NCI-H2227 (cell line): ENCODE measurements around the gene SKA1.
"Not testable (repeated sequence)": the region's sequence is repeated elsewhere in the genome, so short reads cannot be mapped to it uniquely, and the experiment has no call there.

ENCODE experiments used
- DNase-seq: peaks from one replicate; lab custom pipeline; 2025; ENCODE audit not compliant: unreplicated experiment; lab: John Stamatoyannopoulos, UW

SKA1 gene

GRCh38 chr18:50393802-50394201 lies 19.0 kb downstream of the SKA1 start:
- no peak for DNase-seq

- DNase-seq: no peak
Measured at GRCh38 chr18:50395093-50395492, 20.2 kb downstream of the SKA1 start.

- DNase-seq: no peak
Measured at GRCh38 chr18:50396005-50396660, 21.3 kb downstream of the SKA1 start.

GRCh38 chr18:50397023-50397422 lies 22.2 kb downstream of the SKA1 start:
- no peak for DNase-seq

GRCh38 chr18:50398099-50398498 lies 23.3 kb downstream of the SKA1 start:
- no peak for DNase-seq

DNA sequence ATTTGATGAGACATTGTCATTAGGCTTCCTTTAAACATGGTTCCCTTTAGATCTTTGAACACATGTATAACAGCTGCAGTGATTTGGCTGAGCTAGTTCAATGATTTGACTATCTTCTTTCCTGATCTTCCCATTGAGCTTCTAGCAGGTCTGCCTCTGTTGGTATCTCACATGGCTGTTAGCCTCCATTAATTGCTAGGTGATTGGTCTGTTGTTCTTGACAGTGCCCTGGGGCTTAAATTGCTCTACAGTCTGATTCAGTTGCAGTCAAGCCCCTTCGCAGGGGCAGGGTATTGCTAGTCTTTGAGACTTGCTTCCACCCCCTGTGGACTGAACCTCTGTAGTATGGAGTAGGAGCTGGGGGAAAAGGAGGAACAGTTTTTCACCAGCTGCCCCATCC lies 24.1 kb downstream of the SKA1 start:
- no peak for DNase-seq

DNA sequence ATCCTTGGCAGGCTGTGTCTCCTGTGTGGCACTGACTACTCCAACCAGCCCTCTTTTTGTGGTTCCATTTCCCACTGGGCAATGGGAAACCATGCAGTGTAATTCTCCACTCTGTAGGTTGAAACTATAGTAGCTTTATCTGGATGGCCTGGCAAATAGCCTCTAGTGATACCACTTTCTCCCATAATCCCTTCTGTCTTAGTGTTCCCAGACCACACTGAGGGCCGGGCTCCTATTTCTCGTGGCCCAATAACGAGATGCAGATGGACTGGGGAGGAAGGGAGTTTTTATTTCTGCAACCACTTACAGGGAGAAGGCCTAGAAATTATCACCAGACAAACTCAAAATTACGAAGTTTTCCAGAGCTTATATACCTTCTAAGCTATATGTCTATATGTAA lies 24.7 kb downstream of the SKA1 start:
- no peak for DNase-seq

GRCh38 chr18:50400438-50400837 lies 25.6 kb downstream of the SKA1 start:
- DNase-seq: not testable (repeated sequence)

GRCh38 chr18:50401295-50401694 lies 26.4 kb downstream of the SKA1 start:
- DNase-seq: no peak

GRCh38 chr18:50401888-50402287 lies 27.0 kb downstream of the SKA1 start:
- no peak for DNase-seq

DNA sequence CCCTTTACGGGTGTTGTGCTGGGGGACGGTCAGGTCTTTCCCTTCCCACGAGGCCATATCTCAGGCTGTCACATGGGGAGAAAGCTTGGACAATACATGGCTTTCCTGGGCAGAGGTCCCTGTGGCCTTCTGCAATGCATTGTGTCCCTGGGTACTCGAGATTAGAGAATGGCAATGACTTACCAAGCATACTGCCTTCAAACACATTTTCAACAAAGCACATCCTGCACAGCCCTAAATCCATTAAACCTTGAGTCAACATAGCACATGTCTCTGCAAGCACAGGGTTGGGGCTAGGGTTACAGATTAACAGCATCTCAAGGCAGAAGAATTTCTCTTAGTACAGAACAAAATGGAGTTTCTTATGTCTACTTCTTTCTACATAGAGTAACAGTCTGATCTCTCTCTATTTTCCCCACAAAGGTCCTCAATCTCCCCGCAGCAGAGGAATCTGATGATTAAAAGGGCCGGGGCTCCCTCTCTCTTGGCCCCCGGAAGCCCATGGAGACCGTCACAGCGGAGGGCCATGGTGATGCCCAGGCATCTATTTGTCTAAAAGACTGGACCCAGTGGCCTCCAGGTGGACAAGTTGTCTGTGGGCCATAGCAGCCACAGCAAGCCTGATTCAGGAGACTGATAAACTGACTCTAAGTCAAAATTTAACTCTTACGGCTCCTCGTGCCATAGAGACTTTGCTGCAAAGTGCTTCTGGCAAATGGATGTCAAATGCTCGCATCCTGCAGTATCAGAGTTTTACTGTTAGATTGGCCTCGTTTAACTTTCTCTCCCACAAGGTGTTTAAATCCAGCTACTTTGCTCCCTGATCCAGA lies 30.1 kb downstream of the SKA1 start:
- not testable (repeated sequence) for DNase-seq

DNA sequence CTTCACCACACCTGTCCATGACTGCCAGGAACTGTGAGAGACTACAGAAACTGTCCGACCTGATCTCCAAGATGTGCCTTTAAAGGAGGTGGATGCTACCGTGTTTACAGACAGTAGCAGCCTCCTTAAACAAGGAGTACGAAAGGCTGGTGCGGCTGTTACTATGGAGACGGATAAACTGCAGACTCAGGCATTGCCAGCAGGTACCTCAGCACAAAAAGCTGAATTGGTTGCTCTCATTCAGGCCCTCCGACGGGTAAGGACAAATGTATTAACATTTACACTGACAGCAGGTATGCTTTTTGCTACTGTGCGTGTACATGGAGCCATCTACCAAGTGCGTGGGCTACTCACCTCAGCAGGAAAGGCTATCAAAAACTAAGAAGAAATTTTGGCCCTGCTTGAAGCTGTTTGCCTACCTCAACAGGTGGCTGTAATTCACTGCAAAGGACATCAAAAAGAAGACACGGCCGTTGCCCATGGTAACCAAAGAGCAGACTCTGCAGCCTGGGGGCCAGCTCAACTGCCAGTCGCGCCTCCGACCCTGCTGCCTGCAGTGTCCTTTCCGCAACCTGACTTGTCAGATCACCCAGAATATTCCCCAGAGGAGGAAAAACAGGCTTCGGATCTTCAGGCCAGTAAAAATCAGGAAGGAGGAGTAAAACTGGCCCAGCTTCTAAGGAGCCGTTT lies 30.9 kb downstream of the SKA1 start:
- DNase-seq: peak; percentile 52

DNA sequence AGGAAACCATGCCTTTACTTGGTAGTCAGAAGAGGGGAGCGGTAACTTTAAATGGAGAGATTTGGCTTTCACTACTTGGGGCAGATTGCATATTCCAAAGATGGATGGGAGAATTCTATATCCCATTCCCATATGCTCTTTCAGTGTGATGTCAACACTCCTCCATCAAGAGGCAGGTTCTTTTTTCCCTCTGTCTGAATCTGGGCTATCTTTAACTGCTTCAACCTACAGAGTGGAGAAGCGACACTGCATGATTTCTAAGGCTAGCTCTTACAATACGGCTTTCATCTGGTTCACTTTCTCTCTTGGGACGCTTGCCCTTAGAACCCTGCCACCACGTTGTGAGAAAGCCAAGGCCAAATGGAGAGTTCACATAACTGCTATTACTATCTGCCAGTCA lies 34.4 kb downstream of the SKA1 start:
- no peak for DNase-seq

DNA sequence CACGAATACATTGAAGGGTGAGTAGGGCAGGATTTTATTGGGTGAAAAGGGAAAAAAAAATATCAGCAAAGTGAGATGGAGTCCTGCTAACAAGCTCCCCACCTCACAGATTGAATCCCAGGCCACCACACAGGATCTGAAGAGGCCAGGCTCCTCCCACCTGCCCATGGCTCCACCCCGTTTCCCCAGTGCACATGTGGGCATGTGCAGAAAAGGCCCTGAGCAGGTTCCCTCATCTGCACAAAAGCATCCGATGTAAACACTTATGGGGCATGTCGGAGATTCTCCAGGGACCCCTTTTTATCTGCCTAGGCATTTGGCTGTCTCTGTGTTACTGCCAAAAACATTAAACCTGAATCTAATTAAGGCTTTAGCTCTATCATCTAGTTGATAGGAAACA lies 35.2 kb downstream of the SKA1 start:
- DNase-seq: peak; percentile 9

GRCh38 chr18:50410894-50411293 lies 36.0 kb downstream of the SKA1 start:
- DNase-seq: no peak

- not testable (repeated sequence) for DNase-seq
Measured at GRCh38 chr18:50416832-50417231, 42.0 kb downstream of the SKA1 start.

DNA sequence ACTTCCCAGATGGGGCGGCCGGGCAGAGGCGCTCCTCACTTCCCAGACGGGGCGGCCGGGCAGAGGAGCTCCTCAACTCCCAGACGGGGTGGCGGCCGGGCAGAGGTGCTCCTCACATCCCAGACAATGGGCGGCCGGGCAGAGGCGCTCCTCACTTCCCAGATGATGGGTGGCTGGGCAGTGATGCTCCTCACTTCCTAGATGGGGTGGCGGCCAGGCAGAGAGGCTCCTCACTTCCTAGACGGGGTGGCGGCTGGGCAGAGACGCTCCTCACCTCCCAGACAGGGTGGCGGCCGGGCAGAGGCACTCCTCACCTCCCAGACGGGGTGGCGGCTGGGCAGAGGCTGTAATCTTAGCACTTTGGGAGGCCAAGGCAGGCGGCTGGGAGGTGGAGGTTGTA lies 42.9 kb downstream of the SKA1 start:
- not testable (repeated sequence) for DNase-seq

- no peak for DNase-seq
Measured at GRCh38 chr18:50418650-50419049, 43.8 kb downstream of the SKA1 start.

DNA sequence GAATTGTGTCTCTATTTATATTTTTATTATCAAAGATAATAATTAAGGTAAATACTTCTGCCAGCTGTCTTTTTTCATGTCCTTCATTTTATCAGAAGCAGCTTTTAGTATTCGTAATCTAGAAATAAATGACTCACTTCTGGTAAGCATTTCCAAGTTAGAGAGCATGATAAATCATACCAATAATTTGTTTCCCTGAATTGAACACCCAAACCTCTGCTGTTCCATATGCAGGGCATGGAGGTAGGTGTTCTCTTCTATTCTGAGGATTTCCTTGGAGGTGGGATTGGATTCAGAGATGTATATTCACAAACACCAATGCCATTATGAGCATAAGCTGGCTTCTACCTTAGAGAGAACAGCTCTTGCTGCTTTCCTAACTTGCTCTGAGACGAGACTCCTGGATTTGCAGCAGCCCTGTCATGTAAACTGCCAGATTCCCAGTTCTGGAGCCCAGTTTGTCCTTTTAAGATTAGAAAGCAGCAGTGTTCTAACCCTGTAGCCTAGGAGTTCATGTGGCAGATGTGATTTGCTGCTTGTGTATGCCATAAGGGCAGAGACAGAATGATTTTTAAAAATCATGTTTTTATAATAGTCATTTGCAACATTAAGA lies 47.5 kb downstream of the SKA1 start:
- no peak for DNase-seq

- DNase-seq: no peak
Measured at GRCh38 chr18:50424877-50425690, 50.2 kb downstream of the SKA1 start.

- DNase-seq: no peak
Measured at GRCh38 chr18:50427896-50428295, 53.0 kb downstream of the SKA1 start.
